ENCODE results near the gene SPTBN4.

The SPTBN4 gene

GRCh38 chr19:40598918-40599307 is 132.1 kb downstream of the SPTBN4 start (continued):
- TF ChIP-seq ZNF544 (tag by site-specific recombination; IDR thresholded peaks at IDR 0.05) (no peak), ZNF280C (tag by site-specific recombination; IDR thresholded peaks at IDR 0.05) (no peak), ZBTB17 (tag by site-specific recombination; IDR thresholded peaks at IDR 0.05) (no peak), ZNF433 (tag by site-specific recombination; IDR thresholded peaks at IDR 0.05; ENCODE audit: low read depth) (no peak), ZBTB48 (tag by site-specific recombination; IDR thresholded peaks at IDR 0.05) (no peak), YY1 (tag by site-specific recombination; IDR thresholded peaks at IDR 0.05) (0 out of 2 replicates have a peak, but pooled peaks have one; percentile 45), MYNN (tag by site-specific recombination; IDR thresholded peaks at IDR 0.05; ENCODE audit: borderline replicate concordance) (0 out of 2 replicates have a peak, but pooled peaks have one; percentile 2), ZNF621 (tag by site-specific recombination; IDR thresholded peaks at IDR 0.05) (no peak), KLF16 (tag by site-specific recombination; IDR thresholded peaks at IDR 0.05) (no peak), ZNF624 (tag by site-specific recombination; IDR thresholded peaks at IDR 0.05) (no peak), GFI1B (tag by site-specific recombination; IDR thresholded peaks at IDR 0.05) (peak; percentile 13; the same call in 1 of the 2 replicates), WT1 (tag by site-specific recombination; IDR thresholded peaks at IDR 0.05) (no peak), ZNF423 (tag by site-specific recombination; IDR thresholded peaks at IDR 0.05) (no peak), SCRT1 (tag by site-specific recombination; IDR thresholded peaks at IDR 0.05; ENCODE audit: borderline replicate concordance) (no peak), ZNF629 (tag by site-specific recombination; IDR thresholded peaks at IDR 0.05) (no peak), KLF7 (tag by site-specific recombination; IDR thresholded peaks at IDR 0.05; ENCODE audit: borderline replicate concordance) (no peak), MZF1 (tag by site-specific recombination; IDR thresholded peaks at IDR 0.05; ENCODE audit: borderline replicate concordance) (no peak), ZNF121 (tag by site-specific recombination; IDR thresholded peaks at IDR 0.05) (0 out of 2 replicates have a peak, but pooled peaks have one; percentile 38), ZNF830 (tag by site-specific recombination; IDR thresholded peaks at IDR 0.05; ENCODE audit: low read depth) (no peak)
- TF ChIP-seq, protein P1, sequence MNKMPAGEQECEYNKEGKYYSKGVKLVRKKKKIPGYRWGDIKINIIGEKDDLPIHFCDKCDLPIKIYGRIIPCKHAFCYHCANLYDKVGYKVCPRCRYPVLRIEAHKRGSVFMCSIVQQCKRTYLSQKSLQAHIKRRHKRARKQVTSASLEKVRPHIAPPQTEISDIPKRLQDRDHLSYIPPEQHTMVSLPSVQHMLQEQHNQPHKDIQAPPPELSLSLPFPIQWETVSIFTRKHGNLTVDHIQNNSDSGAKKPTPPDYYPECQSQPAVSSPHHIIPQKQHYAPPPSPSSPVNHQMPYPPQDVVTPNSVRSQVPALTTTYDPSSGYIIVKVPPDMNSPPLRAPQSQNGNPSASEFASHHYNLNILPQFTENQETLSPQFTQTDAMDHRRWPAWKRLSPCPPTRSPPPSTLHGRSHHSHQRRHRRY (tag by site-specific recombination; IDR thresholded peaks at IDR 0.05), result no peak
- TF ChIP-seq, protein P2, sequence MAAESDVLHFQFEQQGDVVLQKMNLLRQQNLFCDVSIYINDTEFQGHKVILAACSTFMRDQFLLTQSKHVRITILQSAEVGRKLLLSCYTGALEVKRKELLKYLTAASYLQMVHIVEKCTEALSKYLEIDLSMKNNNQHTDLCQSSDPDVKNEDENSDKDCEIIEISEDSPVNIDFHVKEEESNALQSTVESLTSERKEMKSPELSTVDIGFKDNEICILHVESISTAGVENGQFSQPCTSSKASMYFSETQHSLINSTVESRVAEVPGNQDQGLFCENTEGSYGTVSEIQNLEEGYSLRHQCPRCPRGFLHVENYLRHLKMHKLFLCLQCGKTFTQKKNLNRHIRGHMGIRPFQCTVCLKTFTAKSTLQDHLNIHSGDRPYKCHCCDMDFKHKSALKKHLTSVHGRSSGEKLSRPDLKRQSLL (tag by site-specific recombination; IDR thresholded peaks at IDR 0.05), result no peak

DNA sequence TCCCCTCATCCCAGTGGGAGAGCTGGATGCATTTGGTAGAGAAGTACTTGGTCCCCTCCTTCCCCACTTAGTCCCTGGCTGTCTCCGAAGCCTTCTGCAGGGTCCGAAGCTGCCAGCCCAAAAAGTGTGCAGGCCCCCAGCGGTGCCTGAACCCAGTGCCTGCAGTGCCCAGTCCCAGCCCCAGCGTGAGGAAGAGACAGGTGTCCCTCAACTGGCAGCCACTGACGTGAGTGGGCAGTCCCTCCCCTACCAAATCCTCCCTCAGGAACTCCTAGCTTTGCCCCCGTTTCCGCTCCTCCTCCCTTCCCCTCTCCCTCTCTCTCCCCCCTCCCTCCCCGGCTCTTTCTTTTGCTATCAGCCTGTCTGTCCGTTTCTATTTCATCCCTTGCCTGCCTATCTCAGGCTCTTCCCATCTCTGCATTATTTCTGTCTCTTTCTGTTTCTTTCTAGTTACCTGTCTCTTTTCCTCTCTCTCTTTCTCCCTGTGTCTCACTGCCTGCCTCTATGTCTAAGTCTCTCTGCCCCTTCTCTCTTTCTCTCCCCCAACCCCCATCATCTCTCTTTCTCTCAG is 132.6 kb downstream of the SPTBN4 start:
- H3K9me3 ChIP-seq (ENCODE audit: control insufficient read depth, insufficient read depth, low read depth, low read length), result no peaks in the 10 kb centered on the region
- H3K36me3 ChIP-seq (ENCODE audit: control insufficient read depth in 2 of 2, insufficient read depth in 1 of 2, low read length in 2 of 2), result no peaks in the 10 kb centered on the region
- H3K27ac ChIP-seq (ENCODE audit: extremely low read depth, low read depth, low read length), result no peak overlapping the region
- H3K4me1 ChIP-seq (ENCODE audit: control insufficient read depth, insufficient read depth, low read length), result peaks cover 58% of the 10 kb centered on the region
- ChIA-PET POLR2A (interaction anchor here (0.7 to 2.3 kb wide), 8 partner anchors 24 to 202 kb away, joined by 3 to 15 read pairs (median 4); no protein-coding TSS in a partner anchor), CTCF (interaction anchor here (0.6 to 20.7 kb wide), 30 partner anchors 8 to 294 kb away, joined by 3 to 470 read pairs (median 4); partner anchors contain the start of genes BLVRB and SERTAD1)
- H3K4me3 ChIP-seq (ENCODE audit: low read depth, low read length), result no peak overlapping the region
- TF ChIP-seq WT1 (tag by site-specific recombination; IDR thresholded peaks at IDR 0.05), result peak; percentile 93
- TF ChIP-seq ZNF664 (tag by site-specific recombination; IDR thresholded peaks at IDR 0.05), result no peak
- TF ChIP-seq ZNF777 (tag by site-specific recombination; IDR thresholded peaks at IDR 0.05; ENCODE audit: borderline replicate concordance), result no peak; the same call in 1 of the 2 replicates
- TF ChIP-seq ZNF280C (tag by site-specific recombination; IDR thresholded peaks at IDR 0.05), result no peak
- TF ChIP-seq ZNF341 (tag by site-specific recombination; IDR thresholded peaks at IDR 0.05; ENCODE audit: low read depth), result peak; percentile 91
- peak; percentile 86 for TF ChIP-seq BCL11B (tag by site-specific recombination; IDR thresholded peaks at IDR 0.05; ENCODE audit: low read depth)
- TF ChIP-seq KLF1 (tag by site-specific recombination; IDR thresholded peaks at IDR 0.05), result peak; percentile 71
- TF ChIP-seq, protein P3, sequence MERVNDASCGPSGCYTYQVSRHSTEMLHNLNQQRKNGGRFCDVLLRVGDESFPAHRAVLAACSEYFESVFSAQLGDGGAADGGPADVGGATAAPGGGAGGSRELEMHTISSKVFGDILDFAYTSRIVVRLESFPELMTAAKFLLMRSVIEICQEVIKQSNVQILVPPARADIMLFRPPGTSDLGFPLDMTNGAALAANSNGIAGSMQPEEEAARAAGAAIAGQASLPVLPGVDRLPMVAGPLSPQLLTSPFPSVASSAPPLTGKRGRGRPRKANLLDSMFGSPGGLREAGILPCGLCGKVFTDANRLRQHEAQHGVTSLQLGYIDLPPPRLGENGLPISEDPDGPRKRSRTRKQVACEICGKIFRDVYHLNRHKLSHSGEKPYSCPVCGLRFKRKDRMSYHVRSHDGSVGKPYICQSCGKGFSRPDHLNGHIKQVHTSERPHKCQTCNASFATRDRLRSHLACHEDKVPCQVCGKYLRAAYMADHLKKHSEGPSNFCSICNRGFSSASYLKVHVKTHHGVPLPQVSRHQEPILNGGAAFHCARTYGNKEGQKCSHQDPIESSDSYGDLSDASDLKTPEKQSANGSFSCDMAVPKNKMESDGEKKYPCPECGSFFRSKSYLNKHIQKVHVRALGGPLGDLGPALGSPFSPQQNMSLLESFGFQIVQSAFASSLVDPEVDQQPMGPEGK (tag by site-specific recombination; IDR thresholded peaks at IDR 0.05), result peak; percentile 98
- no peak for TF ChIP-seq ZNF610 (tag by site-specific recombination; IDR thresholded peaks at IDR 0.05; ENCODE audit: borderline replicate concordance)

Measured in HEK293 (cell line).